PC-3 (cell line): ENCODE data around the gene NKAIN2. TPM values are rescaled to one million over a fixed set of nuclear protein-coding genes. Genes with fewer than 3 reads are reported as not detected.
"Not testable (repeated sequence)": the region's sequence is repeated elsewhere in the genome, so short reads cannot be mapped to it uniquely, and the experiment has no call there.

Experiments
- ATAC-seq: fragments of 200-7000 bp; cut with Tn5 transposase; 2 replicates; pipeline ENCODE4 v1.9.1; 2020; ENCODE audit warnings: mild to moderate bottlenecking, moderate library complexity
- BruUV-seq: library from RNA; stranded (reverse); fragments of 400-500 nt; replicated peaks from 2 replicates; lab custom pipeline; 2021; lab: Mats Ljungman, UMichigan
- CTCF ChIA-PET: fragments of 300-600 bp; sonication (Branson Sonifier 250); formaldehyde crosslinking; loops from one replicate; lab custom pipeline; 2022; ENCODE audit warnings: antibody characterized with exemption; lab: Charles Lee
- POLR2A ChIA-PET: fragments of 300-600 bp; sonication (Branson Sonifier 250); formaldehyde crosslinking; loops from one replicate; lab custom pipeline; 2022; ENCODE audit warnings: antibody characterized with exemption; ENCODE audit not compliant: unreplicated experiment; lab: Charles Lee
- DNase-seq: peaks from one replicate; pipeline ENCODE4 v3.0.0-alpha.2; 2015
- H2AFZ ChIP-seq: fragments of 300-600 bp; sonication (generic); 2 replicates; pipeline ENCODE4 v1.6.0; 2016; ENCODE audit warnings: antibody characterized with exemption, low read length
- H3F3A ChIP-seq: fragments of 300-600 bp; sonication (generic); one replicate; pipeline ENCODE4 v1.6.0; 2017; ENCODE audit warnings: antibody characterized with exemption, low read length, control low read depth, mild to moderate bottlenecking; ENCODE audit not compliant: unreplicated experiment
- H3K27ac ChIP-seq: fragments of 300-600 bp; sonication (generic); 2 replicates; pipeline ENCODE4 v1.5.1; 2016; ENCODE audit warnings: mild to moderate bottlenecking, low read length
- H3K27me3 ChIP-seq: fragments of 300-600 bp; sonication (generic); 2 replicates; pipeline ENCODE4 v1.6.1; 2016; ENCODE audit warnings: low read length, mixed read lengths
- H3K36me3 ChIP-seq: fragments of 300-600 bp; sonication (generic); 2 replicates; pipeline ENCODE4 v1.6.1; 2016; ENCODE audit warnings: low read depth, mixed run types, low read length, mixed read lengths
- H3K4me1 ChIP-seq: fragments of 300-600 bp; sonication (generic); 2 replicates; pipeline ENCODE4 v1.5.1; 2016; ENCODE audit warnings: low read length; ENCODE audit not compliant: insufficient read depth
- H3K4me2 ChIP-seq: fragments of 300-600 bp; sonication (generic); 2 replicates; pipeline ENCODE4 v1.6.0; 2016; ENCODE audit warnings: low read length
- H3K4me3 ChIP-seq: fragments of 300-600 bp; sonication (generic); 2 replicates; pipeline ENCODE4 v1.5.1; 2016; ENCODE audit warnings: mild to moderate bottlenecking, low read length, mixed read lengths
- H3K79me2 ChIP-seq: fragments of 300-600 bp; sonication (generic); 2 replicates; pipeline ENCODE4 v1.6.1; 2017; ENCODE audit warnings: low read length, mixed read lengths
- H3K9ac ChIP-seq: fragments of 300-600 bp; sonication (generic); 2 replicates; pipeline ENCODE4 v1.6.0; 2016; ENCODE audit warnings: mild to moderate bottlenecking, low read length
- H3K9me2 ChIP-seq: fragments of 300-600 bp; sonication (generic); replicated peaks from 2 replicates; pipeline ENCODE4 v1.6.1; 2016; ENCODE audit warnings: mixed run types, low read length, mixed read lengths
- H3K9me3 ChIP-seq: fragments of 300-600 bp; sonication (generic); 2 replicates; pipeline ENCODE4 v1.6.1; 2016; ENCODE audit warnings: low read length, mixed read lengths
- H4K20me1 ChIP-seq: fragments of 300-600 bp; sonication (generic); 2 replicates; pipeline ENCODE4 v1.6.1; 2016; ENCODE audit warnings: low read length, mixed read lengths
- CTCF ChIP-seq: fragments of 300-600 bp; sonication (generic); conservative IDR thresholded peaks from 2 replicates; pipeline ENCODE4 v1.5.1; 2017; ENCODE audit warnings: antibody characterized with exemption, low read depth, mild to moderate bottlenecking, low read length
- EZH2 ChIP-seq: fragments of 300-600 bp; sonication (generic); IDR thresholded peaks from one replicate; pipeline ENCODE4 v1.6.1; 2017; ENCODE audit warnings: antibody characterized with exemption, mild to moderate bottlenecking, low read length; ENCODE audit not compliant: unreplicated experiment
- EZH2phosphoT487 ChIP-seq: fragments of 300-600 bp; sonication (generic); IDR thresholded peaks from 2 replicates; pipeline ENCODE4 v1.6.1; 2018; ENCODE audit warnings: mild to moderate bottlenecking, antibody characterized with exemption, low read length, borderline replicate concordance
- intact Hi-C: fragments of 100-400 bp; cut with micrococcal nuclease; formaldehyde crosslinking; loops from 2 replicates; pipeline ENCODE4 v1.9.0; 2023
- total RNA-seq: library from RNA; depleted of rRNA; stranded (reverse); fragments of >200 nt; gene quantifications from 2 replicates; pipeline ENCODE4 v1.2.3, GENCODE V29; 2014

Gene NKAIN2
- total RNA-seq, 1 experiment from 2014 or later, result not detected

- no peaks in the 10 kb centered on the region for H3K4me1 ChIP-seq
- BruUV-seq, result no TSS peak
- no peaks in the 10 kb centered on the region for H3F3A ChIP-seq
- no peak overlapping the region for H3K27ac ChIP-seq
- no peaks in the 10 kb centered on the region for H3K36me3 ChIP-seq
- ATAC-seq (no peak), DNase-seq (no peak)
- ChIA-PET POLR2A (no interaction called here), CTCF (no interaction called here)
- no peak overlapping the region for H3K4me2 ChIP-seq
- no peaks in the 10 kb centered on the region for H4K20me1 ChIP-seq
- H3K9ac ChIP-seq, result no peak overlapping the region
- TF ChIP-seq EZH2 (no peak), EZH2phosphoT487 (no peak)
- no peak overlapping the region for H3K4me3 ChIP-seq
- H2AFZ ChIP-seq, result no peak overlapping the region
- intact Hi-C loops, result no loop called here
- no peaks in the 10 kb centered on the region for H3K9me3 ChIP-seq
- no peaks in the 10 kb centered on the region for H3K27me3 ChIP-seq
- no peaks in the 10 kb centered on the region for H3K79me2 ChIP-seq
- H3K9me2 ChIP-seq, result no peaks in the 10 kb centered on the region
Observed at GRCh38 chr6:124233221-124233620, 429.6 kb downstream of the NKAIN2 start.

- no TSS peak for BruUV-seq
- intact Hi-C loops, result no loop called here
Observed at GRCh38 chr6:124234801-124235200, 431.1 kb downstream of the NKAIN2 start.

GRCh38 chr6:124237911-124238310 lies 434.2 kb downstream of the NKAIN2 start:
- intact Hi-C loops, result no loop called here
- no peaks in the 10 kb centered on the region for H4K20me1 ChIP-seq
- no peaks in the 10 kb centered on the region for H3K4me1 ChIP-seq
- H3K4me2 ChIP-seq, result no peak overlapping the region
- ChIA-PET POLR2A (no interaction called here), CTCF (no interaction called here)
- no peaks in the 10 kb centered on the region for H3K79me2 ChIP-seq
- no peaks in the 10 kb centered on the region for H3K9me3 ChIP-seq
- H3K36me3 ChIP-seq, result no peaks in the 10 kb centered on the region
- no peak for TF ChIP-seq CTCF
- no peak overlapping the region for H3K27ac ChIP-seq
- H3K27me3 ChIP-seq, result no peaks in the 10 kb centered on the region
- no TSS peak for BruUV-seq
- no peak for ATAC-seq
- no peak overlapping the region for H3K9ac ChIP-seq
- no peaks in the 10 kb centered on the region for H3K9me2 ChIP-seq
- H2AFZ ChIP-seq, result no peak overlapping the region
- H3F3A ChIP-seq, result no peaks in the 10 kb centered on the region
- H3K4me3 ChIP-seq, result no peak overlapping the region
- DNase-seq, result no peak

More at GRCh38 chr6:124234801-124235200, 431.1 kb downstream of the NKAIN2 start:
- Histone ChIP-seq H3K4me2 (no peak overlapping the region), H3K9me3 (no peaks in the 10 kb centered on the region), H3F3A (no peaks in the 10 kb centered on the region), H3K4me3 (no peak overlapping the region), H3K27me3 (no peaks in the 10 kb centered on the region), H3K27ac (no peak overlapping the region), H3K9ac (no peak overlapping the region), H2AFZ (no peak overlapping the region), H3K4me1 (no peaks in the 10 kb centered on the region), H3K36me3 (no peaks in the 10 kb centered on the region), H4K20me1 (no peaks in the 10 kb centered on the region), H3K79me2 (no peaks in the 10 kb centered on the region), H3K9me2 (no peaks in the 10 kb centered on the region)
- TF ChIP-seq EZH2phosphoT487, result no peak
- no peak for TF ChIP-seq EZH2
- no peak for TF ChIP-seq CTCF
- ATAC-seq (no peak), DNase-seq (no peak)
- POLR2A ChIA-PET, result no interaction called here
- CTCF ChIA-PET, result no interaction called here

- H3K79me2 ChIP-seq, CTCF ChIA-PET, ATAC-seq, H3K9ac ChIP-seq, H3K9me3 ChIP-seq, intact Hi-C loops, H3K4me3 ChIP-seq, H3K27me3 ChIP-seq, H2AFZ ChIP-seq, H3F3A ChIP-seq, H3K4me2 ChIP-seq, H3K4me1 ChIP-seq, POLR2A ChIA-PET, H3K27ac ChIP-seq, H4K20me1 ChIP-seq, BruUV-seq, H3K36me3 ChIP-seq, H3K9me2 ChIP-seq, DNase-seq: not testable (repeated sequence)
Observed at GRCh38 chr6:124238408-124238807, 434.7 kb downstream of the NKAIN2 start.
